Mesendoderm (in vitro differentiated cells): Measurements from ENCODE around the gene PGPEP1.

Experiments used
- DNase-seq: peaks from one replicate; pipeline ENCODE4 v3.0.0; 2013
- H2AK5ac ChIP-seq: 2 replicates; pipeline ENCODE4 v1.6.1; 2013; ENCODE audit warnings: low read length, inconsistent platforms
- H2BK120ac ChIP-seq: 2 replicates; pipeline ENCODE4 v1.6.1; 2013; ENCODE audit warnings: low read depth, mild to moderate bottlenecking, low read length, moderate library complexity, mixed read lengths
- H2BK15ac ChIP-seq: replicated peaks from 2 replicates; pipeline ENCODE4 v1.6.1; 2013; ENCODE audit warnings: low read depth, mild to moderate bottlenecking, moderate library complexity
- H2BK5ac ChIP-seq: 2 replicates; pipeline ENCODE4 v1.6.1; 2013; ENCODE audit warnings: low read length, inconsistent platforms
- H3K18ac ChIP-seq: 2 replicates; pipeline ENCODE4 v1.6.1; 2013; ENCODE audit warnings: mild to moderate bottlenecking, low read length, mixed read lengths
- H3K23ac ChIP-seq: one replicate; pipeline ENCODE4 v1.6.1; 2013; ENCODE audit warnings: low read length
- H3K27ac ChIP-seq: 2 replicates; pipeline ENCODE4 v1.5.1; 2013; ENCODE audit warnings: low read depth, mild to moderate bottlenecking, inconsistent platforms, low read length, moderate library complexity
- H3K27me3 ChIP-seq: 2 replicates; pipeline ENCODE4 v1.6.1; 2013; ENCODE audit warnings: low read length, control low read depth, mild to moderate bottlenecking, inconsistent platforms; ENCODE audit not compliant: insufficient read depth, poor library complexity
- H3K36me3 ChIP-seq: 2 replicates; pipeline ENCODE4 v1.6.1; 2013; ENCODE audit warnings: low read length, inconsistent platforms; ENCODE audit not compliant: control insufficient read depth, insufficient read depth
- H3K4ac ChIP-seq: one replicate; pipeline ENCODE4 v1.6.1; 2013; ENCODE audit warnings: low read depth, mild to moderate bottlenecking, low read length, moderate library complexity
- H3K4me1 ChIP-seq: 2 replicates; pipeline ENCODE4 v1.6.1; 2013; ENCODE audit warnings: low read depth, low read length, inconsistent platforms; ENCODE audit not compliant: control insufficient read depth
- H3K4me2 ChIP-seq: 2 replicates; pipeline ENCODE4 v1.6.1; 2013; ENCODE audit warnings: low read length
- H3K4me3 ChIP-seq: 2 replicates; pipeline ENCODE4 v1.5.1; 2013; ENCODE audit warnings: mild to moderate bottlenecking, low read length
- H3K56ac ChIP-seq: one replicate; pipeline ENCODE4 v1.6.1; 2013; ENCODE audit warnings: low read length
- H3K79me1 ChIP-seq: 2 replicates; pipeline ENCODE4 v1.6.1; 2013; ENCODE audit warnings: low read length, inconsistent platforms
- H3K79me2 ChIP-seq: 2 replicates; pipeline ENCODE4 v1.6.1; 2013; ENCODE audit warnings: mild to moderate bottlenecking, low read length; ENCODE audit not compliant: control insufficient read depth, insufficient read depth
- H3K9ac ChIP-seq: 2 replicates; pipeline ENCODE4 v1.6.1; 2013; ENCODE audit warnings: low read length, inconsistent platforms
- H4K5ac ChIP-seq: one replicate; pipeline ENCODE4 v1.6.1; 2013; ENCODE audit warnings: low read length
- H4K8ac ChIP-seq: one replicate; pipeline ENCODE4 v1.6.1; 2013; ENCODE audit warnings: low read depth, mild to moderate bottlenecking, control low read depth, low read length, moderate library complexity
- WGBS: extraction: QIAGEN DNeasy Blood & Tissue Kit; methylation state at CpG from one replicate; pipeline ENCODE4 v1.1.7; 2013; ENCODE audit warnings: low lambda C conversion rate, missing lambda C conversion rate; ENCODE audit not compliant: insufficient coverage; ENCODE audit errors: extremely low coverage; 5-methylcytosine and 5-hydroxymethylcytosine counted together

Gene PGPEP1

DNA sequence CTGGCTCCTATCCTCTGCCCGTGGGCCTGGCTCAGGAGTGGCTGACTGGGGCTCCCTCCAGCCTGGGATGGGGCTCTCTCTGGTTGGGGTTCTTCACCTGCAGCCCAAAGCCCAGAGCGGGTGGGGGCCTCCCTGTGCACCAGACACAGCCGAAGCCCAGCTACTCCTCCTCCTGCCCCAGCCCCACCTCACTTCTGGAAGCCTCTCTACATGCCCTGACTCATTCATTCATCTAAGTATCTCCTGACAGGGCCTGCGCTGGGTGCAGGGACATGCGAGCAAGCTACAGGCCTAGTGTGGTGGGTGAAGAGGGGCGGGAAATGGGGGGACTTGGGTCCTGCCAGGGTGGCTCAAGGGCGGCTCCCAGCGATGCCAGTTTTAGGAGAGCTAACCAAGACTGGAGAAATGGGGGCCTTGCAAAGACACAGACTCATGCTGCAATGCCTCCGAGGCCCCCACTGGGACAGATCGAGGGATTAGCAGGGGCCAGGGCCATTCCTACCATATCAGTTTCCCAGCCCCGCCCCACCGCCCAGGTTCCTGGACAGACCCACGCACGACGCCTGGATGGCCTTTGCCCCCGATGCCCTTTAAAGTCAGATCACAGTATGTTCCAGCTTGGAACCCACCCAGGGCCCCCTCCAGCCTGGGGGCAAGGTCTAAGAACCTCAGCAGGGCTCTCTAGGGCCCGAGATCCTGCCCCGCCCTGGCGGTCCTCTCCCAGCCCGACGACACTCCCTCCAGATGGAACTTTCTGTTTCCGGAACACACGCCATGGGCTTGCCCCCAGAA is 30.1 kb upstream of the PGPEP1 start:
- Histone ChIP-seq H3K18ac (no peak overlapping the region), H2BK15ac (no peak overlapping the region), H3K56ac (no peak overlapping the region), H3K23ac (no peak overlapping the region), H2BK120ac (no peak overlapping the region), H3K36me3 (peaks cover 11% of the 10 kb centered on the region), H3K4me2 (no peak overlapping the region), H3K9ac (no peak overlapping the region), H3K79me1 (peaks cover 5% of the 10 kb centered on the region), H3K27ac (no peak overlapping the region), H4K8ac (no peak overlapping the region), H2AK5ac (no peak overlapping the region), H3K4me3 (no peak overlapping the region), H3K4me1 (no peaks in the 10 kb centered on the region), H3K79me2 (no peaks in the 10 kb centered on the region), H3K4ac (no peak overlapping the region), H2BK5ac (no peak overlapping the region), H3K27me3 (no peaks in the 10 kb centered on the region), H4K5ac (no peak overlapping the region)
- DNase-seq, result no peak
- no CpG with 5 or more reads among the region's 23 CpGs for WGBS

- Histone ChIP-seq H3K23ac (no peak overlapping the region), H3K79me1 (peaks cover 5% of the 10 kb centered on the region), H3K9ac (no peak overlapping the region), H3K4ac (no peak overlapping the region), H4K5ac (no peak overlapping the region), H2AK5ac (no peak overlapping the region), H3K27ac (no peak overlapping the region), H3K4me2 (no peak overlapping the region), H3K27me3 (no peaks in the 10 kb centered on the region), H3K56ac (no peak overlapping the region), H4K8ac (no peak overlapping the region), H3K79me2 (no peaks in the 10 kb centered on the region), H3K4me1 (no peaks in the 10 kb centered on the region), H2BK15ac (no peak overlapping the region), H3K18ac (no peak overlapping the region), H2BK120ac (no peak overlapping the region), H3K36me3 (peaks cover 11% of the 10 kb centered on the region), H3K4me3 (no peak overlapping the region), H2BK5ac (no peak overlapping the region)
- DNase-seq, result no peak
- no CpG with 5 or more reads among the region's 13 CpGs for WGBS
Measured at GRCh38 chr19:18310966-18311365, 29.4 kb upstream of the PGPEP1 start.

DNA sequence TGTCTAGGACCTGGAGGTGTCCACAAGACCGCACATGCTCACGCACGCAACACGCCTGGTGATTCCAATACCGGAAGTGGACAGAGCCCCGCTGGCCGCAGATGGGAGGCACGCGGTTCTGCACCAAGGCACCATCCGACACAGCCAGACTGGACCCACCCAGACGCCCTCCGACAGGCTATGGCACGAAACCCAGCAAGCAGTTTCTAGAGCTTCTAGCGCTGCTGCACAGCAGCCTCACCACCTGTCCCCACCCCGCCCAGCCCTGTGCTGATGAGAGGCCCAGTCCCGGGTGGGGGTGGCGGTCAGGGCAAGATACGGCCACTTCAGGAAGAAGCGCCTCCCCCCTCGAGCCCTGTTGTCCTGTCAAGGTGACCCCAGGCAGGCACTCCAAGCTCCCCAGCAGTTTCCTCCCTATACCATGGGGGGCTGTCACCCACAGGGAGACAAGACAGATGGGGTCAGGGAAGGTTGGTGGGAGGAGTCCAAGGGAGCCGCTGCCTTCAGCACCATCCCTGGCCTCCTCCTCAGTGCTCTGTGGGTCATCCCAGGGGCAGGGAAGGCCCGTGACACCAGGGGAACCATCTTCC is 28.8 kb upstream of the PGPEP1 start:
- H3K4me2 ChIP-seq, result no peak overlapping the region
- H3K4me3 ChIP-seq, result no peak overlapping the region
- peaks cover 11% of the 10 kb centered on the region for H3K36me3 ChIP-seq
- peaks cover 5% of the 10 kb centered on the region for H3K79me1 ChIP-seq
- no peak overlapping the region for H3K27ac ChIP-seq
- DNase-seq, result no peak
- no peaks in the 10 kb centered on the region for H3K4me1 ChIP-seq
- H2BK15ac ChIP-seq, result no peak overlapping the region
- no peak overlapping the region for H2BK120ac ChIP-seq
- no peak overlapping the region for H4K8ac ChIP-seq
- H3K79me2 ChIP-seq, result no peaks in the 10 kb centered on the region
- no peak overlapping the region for H3K23ac ChIP-seq
- H3K27me3 ChIP-seq, result no peaks in the 10 kb centered on the region
- no peak overlapping the region for H3K4ac ChIP-seq
- H2AK5ac ChIP-seq, result no peak overlapping the region
- H3K9ac ChIP-seq, result no peak overlapping the region
- H3K18ac ChIP-seq, result no peak overlapping the region
- no peak overlapping the region for H4K5ac ChIP-seq
- WGBS, result no CpG with 5 or more reads among the region's 22 CpGs
- no peak overlapping the region for H3K56ac ChIP-seq
- H2BK5ac ChIP-seq, result no peak overlapping the region

DNA sequence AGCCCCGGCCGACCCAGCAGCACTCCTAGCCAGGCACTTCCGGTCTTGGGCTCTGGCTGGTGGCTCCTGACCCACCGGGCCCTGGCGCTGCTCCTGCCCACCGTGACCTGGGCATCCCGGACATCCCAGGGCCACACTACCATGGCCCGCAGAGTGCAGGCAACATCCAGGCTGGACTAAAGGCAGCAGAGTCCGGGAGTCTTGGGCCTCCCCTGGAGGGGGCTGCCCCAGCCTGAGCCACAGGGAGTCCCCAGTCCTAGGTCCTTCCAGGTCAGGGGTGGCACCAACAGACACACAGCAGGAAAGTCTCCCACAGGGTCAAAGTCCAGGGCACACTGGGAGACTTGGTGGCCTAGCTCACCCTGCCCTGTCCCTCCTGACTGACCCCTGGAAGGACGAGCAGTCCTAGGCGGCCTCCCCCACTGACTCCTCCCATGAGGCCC is 28.3 kb upstream of the PGPEP1 start:
- Histone ChIP-seq H4K5ac (no peak overlapping the region), H3K4me1 (no peaks in the 10 kb centered on the region), H3K18ac (no peak overlapping the region), H2BK120ac (no peak overlapping the region), H3K9ac (no peak overlapping the region), H3K4me2 (no peak overlapping the region), H2BK15ac (no peak overlapping the region), H3K27ac (no peak overlapping the region), H2AK5ac (no peak overlapping the region), H3K56ac (no peak overlapping the region), H3K79me1 (peaks cover 5% of the 10 kb centered on the region), H3K36me3 (peaks cover 11% of the 10 kb centered on the region), H3K79me2 (no peaks in the 10 kb centered on the region), H3K27me3 (no peaks in the 10 kb centered on the region), H3K4ac (no peak overlapping the region), H2BK5ac (no peak overlapping the region), H4K8ac (no peak overlapping the region), H3K4me3 (no peak overlapping the region), H3K23ac (no peak overlapping the region)
- DNase-seq, result no peak
- WGBS, result no CpG with 5 or more reads among the region's 11 CpGs

- Histone ChIP-seq H3K27ac (no peak overlapping the region), H3K23ac (no peak overlapping the region), H3K18ac (no peak overlapping the region), H3K79me1 (peaks cover 8% of the 10 kb centered on the region), H3K79me2 (peaks cover 4% of the 10 kb centered on the region), H3K4ac (no peak overlapping the region), H2BK5ac (no peak overlapping the region), H3K4me1 (no peaks in the 10 kb centered on the region), H3K56ac (no peak overlapping the region), H3K27me3 (no peaks in the 10 kb centered on the region), H2BK15ac (no peak overlapping the region), H3K9ac (no peak overlapping the region), H3K36me3 (peaks cover 11% of the 10 kb centered on the region), H4K8ac (no peak overlapping the region), H3K4me3 (no peak overlapping the region), H2BK120ac (no peak overlapping the region), H2AK5ac (no peak overlapping the region), H3K4me2 (no peak overlapping the region), H4K5ac (no peak overlapping the region)
- no peak for DNase-seq
- WGBS, result no CpG with 5 or more reads among the region's 3 CpGs
Measured at GRCh38 chr19:18313398-18313797, 27.0 kb upstream of the PGPEP1 start.
